Measurements from ENCODE around the gene RPL28.

DNA sequence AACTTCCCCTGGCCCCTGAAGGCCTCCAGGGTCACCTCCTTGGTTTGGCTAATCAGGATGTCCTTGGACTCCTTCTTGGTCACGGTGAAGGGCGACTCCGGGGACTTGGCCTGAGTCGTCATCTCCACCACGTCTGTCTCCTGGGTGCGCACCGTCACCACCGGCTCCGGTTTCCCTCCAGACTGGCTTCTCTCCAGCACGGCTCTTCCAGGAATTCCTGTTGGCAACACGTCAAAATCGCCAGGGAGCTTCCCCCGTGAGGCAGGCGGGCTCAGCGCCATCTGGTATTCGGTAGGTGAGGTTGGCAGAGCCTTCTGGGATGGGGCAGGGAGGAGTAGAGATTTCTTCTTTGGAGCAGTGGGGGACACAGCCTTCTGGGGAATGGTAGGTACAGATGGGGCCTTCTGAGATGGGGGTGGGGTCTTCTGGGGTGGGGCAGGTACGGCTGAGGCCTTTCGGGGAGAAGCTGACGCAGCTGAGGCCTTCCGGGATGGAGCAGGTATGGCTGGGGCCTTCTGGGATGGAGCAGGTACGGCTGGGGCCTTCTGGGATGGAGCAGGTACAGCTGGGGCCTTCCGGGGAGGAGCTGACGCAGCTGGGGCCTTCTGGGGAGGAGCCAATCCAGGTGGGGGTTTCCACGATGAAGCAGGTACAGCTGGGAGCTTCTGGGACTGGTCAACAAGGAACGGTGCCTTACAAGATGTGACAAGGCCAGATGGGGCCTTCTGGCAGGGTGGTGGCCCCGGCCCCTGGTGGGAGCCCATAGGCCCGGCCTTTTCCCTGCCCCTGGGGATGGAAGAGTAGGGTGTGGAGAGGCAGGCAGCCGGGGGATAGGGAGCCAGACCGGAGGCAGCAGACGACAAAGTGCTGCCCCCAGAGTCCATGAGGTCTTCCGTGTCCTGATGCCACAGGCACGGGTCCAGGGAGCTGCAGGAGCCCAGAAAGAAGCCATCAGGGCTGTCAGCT is 26.5 kb upstream of the RPL28 start:
- TF ChIP-seq, protein P1, sequence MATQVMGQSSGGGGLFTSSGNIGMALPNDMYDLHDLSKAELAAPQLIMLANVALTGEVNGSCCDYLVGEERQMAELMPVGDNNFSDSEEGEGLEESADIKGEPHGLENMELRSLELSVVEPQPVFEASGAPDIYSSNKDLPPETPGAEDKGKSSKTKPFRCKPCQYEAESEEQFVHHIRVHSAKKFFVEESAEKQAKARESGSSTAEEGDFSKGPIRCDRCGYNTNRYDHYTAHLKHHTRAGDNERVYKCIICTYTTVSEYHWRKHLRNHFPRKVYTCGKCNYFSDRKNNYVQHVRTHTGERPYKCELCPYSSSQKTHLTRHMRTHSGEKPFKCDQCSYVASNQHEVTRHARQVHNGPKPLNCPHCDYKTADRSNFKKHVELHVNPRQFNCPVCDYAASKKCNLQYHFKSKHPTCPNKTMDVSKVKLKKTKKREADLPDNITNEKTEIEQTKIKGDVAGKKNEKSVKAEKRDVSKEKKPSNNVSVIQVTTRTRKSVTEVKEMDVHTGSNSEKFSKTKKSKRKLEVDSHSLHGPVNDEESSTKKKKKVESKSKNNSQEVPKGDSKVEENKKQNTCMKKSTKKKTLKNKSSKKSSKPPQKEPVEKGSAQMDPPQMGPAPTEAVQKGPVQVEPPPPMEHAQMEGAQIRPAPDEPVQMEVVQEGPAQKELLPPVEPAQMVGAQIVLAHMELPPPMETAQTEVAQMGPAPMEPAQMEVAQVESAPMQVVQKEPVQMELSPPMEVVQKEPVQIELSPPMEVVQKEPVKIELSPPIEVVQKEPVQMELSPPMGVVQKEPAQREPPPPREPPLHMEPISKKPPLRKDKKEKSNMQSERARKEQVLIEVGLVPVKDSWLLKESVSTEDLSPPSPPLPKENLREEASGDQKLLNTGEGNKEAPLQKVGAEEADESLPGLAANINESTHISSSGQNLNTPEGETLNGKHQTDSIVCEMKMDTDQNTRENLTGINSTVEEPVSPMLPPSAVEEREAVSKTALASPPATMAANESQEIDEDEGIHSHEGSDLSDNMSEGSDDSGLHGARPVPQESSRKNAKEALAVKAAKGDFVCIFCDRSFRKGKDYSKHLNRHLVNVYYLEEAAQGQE (IDR thresholded peaks at IDR 0.05; ENCODE audit: insufficient read depth in 1 of 2, low read depth in 2 of 2, low read length in 2 of 2), result no peak
- TF ChIP-seq POLR2AphosphoS5 (IDR thresholded peaks at IDR 0.05; ENCODE audit: low read depth, low read length) (no peak), TAF1 (IDR thresholded peaks at IDR 0.05; ENCODE audit: borderline replicate concordance, insufficient read depth, low read length) (no peak), FOXP2 (optimal IDR thresholded peaks at IDR 0.05; ENCODE audit: borderline replicate concordance, extremely low read depth, extremely low read length, insufficient read depth) (no peak), SIN3A (IDR thresholded peaks at IDR 0.05; ENCODE audit: borderline replicate concordance, insufficient read depth, low read length) (no peak)

Measured in PFSK-1 (cell line).